Suprapubic skin (tissue), 4 donors: ENCODE measurements around the gene ZNF561.

Source experiments
- CTCF ChIP-seq, 2 donors: fragments of 200-600 bp in 1 of 2; fragments of 450-650 bp in 1 of 2; sonication (generic) in 1 of 2; IDR thresholded peaks; one replicate each; pipeline ENCODE4 v1.5.1; 2016 to 2019; ENCODE audit warnings: antibody characterized with exemption in 2 of 2, mild to moderate bottlenecking in 1 of 2, moderate library complexity in 1 of 2
- EP300 ChIP-seq: sonication (generic); formaldehyde crosslinking; IDR thresholded peaks from one replicate; pipeline ENCODE4 v1.6.1; 2017; ENCODE audit warnings: antibody characterized with exemption
- POLR2A ChIP-seq, 2 donors: fragments of 450-650 bp; IDR thresholded peaks; one replicate each; pipeline ENCODE4 v1.6.1; 2017; ENCODE audit warnings: antibody characterized with exemption in 2 of 2, mild to moderate bottlenecking in 2 of 2, moderate library complexity in 2 of 2
- POLR2AphosphoS5 ChIP-seq, 3 donors: sonication (generic); formaldehyde crosslinking; IDR thresholded peaks; one replicate each; pipeline ENCODE4 v1.6.1; 2017; ENCODE audit warnings: antibody characterized with exemption in 3 of 3

- TF ChIP-seq POLR2A (IDR thresholded peaks at IDR 0.05) (no peak), CTCF (IDR thresholded peaks at IDR 0.05) (no peak), POLR2AphosphoS5 (IDR thresholded peaks at IDR 0.05) (no peak), EP300 (no peak)
Observed at GRCh38 chr19:9608912-9609311, 12.1 kb downstream of the ZNF561 start.
